ENCODE measurements around the gene DSTN. TPM values are rescaled to one million over a fixed set of nuclear protein-coding genes. Genes with fewer than 3 reads are reported as not detected.

The DSTN gene
- total RNA-seq, 1 donor from 2014 or later: 233 TPM

DNA sequence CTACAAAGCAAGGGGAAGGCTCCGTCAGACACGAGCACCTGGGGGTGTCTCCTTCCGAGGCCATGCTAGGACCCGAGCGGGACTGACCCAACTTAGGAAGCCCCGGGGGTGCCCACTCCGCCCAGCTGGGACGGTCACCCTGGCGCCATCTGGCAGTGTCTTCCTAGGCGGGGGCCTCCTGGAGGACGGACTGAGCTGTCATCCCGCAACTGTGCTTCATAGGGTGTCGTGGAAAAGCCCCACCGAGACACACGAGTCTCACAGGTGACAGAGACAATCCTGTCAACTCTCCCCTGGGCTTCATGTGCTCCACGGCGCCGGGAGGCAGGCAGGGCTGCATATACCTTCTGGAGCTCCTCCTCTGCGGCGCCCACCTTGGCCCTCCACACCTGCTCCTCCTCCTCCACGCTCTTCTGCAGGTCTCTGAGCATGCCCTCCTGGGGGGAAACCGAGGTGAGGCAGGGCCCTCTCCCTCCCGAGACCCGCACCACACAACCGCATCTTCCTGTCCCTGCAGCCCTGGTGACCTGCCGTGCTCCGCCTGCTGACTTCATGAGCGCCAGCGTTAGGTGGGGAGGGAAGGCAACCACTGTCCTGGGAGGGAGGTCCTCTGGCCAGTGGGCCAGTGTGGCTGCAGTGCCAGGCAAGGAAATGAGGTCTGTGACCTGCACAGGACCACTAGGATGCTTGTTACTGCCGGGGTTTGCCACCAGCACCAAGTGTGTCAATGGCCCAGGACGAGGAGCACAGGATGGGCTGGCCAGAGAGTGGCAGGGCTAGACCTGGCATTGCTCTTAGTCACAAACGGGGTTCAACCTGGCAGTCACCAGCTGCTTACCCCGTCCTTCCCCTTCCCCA, 50.7 kb downstream of the DSTN start:
- Mint-ChIP-seq H3K36me3 (ENCODE audit: unreplicated experiment) (no peaks in the 10 kb centered on the region), H3K27ac (ENCODE audit: unreplicated experiment) (no peak overlapping the region), H3K4me1 (ENCODE audit: low read depth, unreplicated experiment) (peaks cover 10% of the 10 kb centered on the region), H3K27me3 (ENCODE audit: unreplicated experiment) (peaks cover 3% of the 10 kb centered on the region), H3K9me3 (ENCODE audit: unreplicated experiment) (peaks cover 1% of the 10 kb centered on the region), H3K4me3 (ENCODE audit: unreplicated experiment) (no peak overlapping the region)
- TF ChIP-seq, protein P1, sequence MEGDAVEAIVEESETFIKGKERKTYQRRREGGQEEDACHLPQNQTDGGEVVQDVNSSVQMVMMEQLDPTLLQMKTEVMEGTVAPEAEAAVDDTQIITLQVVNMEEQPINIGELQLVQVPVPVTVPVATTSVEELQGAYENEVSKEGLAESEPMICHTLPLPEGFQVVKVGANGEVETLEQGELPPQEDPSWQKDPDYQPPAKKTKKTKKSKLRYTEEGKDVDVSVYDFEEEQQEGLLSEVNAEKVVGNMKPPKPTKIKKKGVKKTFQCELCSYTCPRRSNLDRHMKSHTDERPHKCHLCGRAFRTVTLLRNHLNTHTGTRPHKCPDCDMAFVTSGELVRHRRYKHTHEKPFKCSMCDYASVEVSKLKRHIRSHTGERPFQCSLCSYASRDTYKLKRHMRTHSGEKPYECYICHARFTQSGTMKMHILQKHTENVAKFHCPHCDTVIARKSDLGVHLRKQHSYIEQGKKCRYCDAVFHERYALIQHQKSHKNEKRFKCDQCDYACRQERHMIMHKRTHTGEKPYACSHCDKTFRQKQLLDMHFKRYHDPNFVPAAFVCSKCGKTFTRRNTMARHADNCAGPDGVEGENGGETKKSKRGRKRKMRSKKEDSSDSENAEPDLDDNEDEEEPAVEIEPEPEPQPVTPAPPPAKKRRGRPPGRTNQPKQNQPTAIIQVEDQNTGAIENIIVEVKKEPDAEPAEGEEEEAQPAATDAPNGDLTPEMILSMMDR (IDR thresholded peaks at IDR 0.05; ENCODE audit: partially characterized antibody, unreplicated experiment): no peak
- no peak for DNase-seq

DNA sequence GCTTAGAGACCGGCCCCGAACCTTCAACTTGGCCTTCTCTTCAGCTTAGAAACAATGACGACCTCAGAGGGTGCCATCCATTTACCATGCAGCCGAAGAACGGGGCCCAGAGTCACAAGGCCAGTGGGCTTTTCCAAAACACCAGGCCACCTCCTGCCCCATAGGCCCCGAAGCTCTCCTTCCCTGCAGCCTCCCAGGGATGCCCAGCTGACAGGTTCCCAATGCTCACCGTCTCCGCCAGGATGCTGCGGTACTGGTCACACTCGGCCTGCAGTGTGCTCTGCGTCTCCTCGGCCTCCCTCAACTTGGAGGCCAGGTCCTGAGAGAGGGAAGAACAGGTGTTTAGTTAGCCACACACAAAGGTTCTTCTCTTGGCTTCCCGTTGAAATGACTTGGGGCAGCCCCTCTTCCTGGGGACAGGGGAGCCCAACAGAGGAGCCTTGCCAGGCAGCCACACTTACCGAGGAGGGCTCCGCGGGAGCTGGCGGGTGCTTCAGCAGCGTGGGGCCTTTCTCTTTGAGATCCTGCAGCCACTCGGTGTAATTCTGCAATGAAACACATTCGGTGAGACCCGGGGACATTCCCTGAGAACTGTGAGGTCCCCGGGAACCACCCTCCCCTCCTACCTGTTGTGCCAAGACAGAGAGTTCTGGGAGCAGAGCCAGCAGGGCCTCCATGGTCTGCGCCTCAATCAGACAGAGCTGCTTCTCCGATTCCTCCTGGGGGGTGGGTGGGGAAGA, 51.5 kb downstream of the DSTN start:
- H3K9me3 Mint-ChIP-seq (ENCODE audit: unreplicated experiment): peaks cover 5% of the 10 kb centered on the region
- no peak overlapping the region for H3K4me3 Mint-ChIP-seq (ENCODE audit: unreplicated experiment)
- H3K27ac Mint-ChIP-seq (ENCODE audit: unreplicated experiment): no peak overlapping the region
- TF ChIP-seq, protein P1 (IDR thresholded peaks at IDR 0.05; ENCODE audit: partially characterized antibody, unreplicated experiment): no peak
- peaks cover 16% of the 10 kb centered on the region for H3K4me1 Mint-ChIP-seq (ENCODE audit: low read depth, unreplicated experiment)
- DNase-seq: no peak
- peaks cover 7% of the 10 kb centered on the region for H3K27me3 Mint-ChIP-seq (ENCODE audit: unreplicated experiment)
- H3K36me3 Mint-ChIP-seq (ENCODE audit: unreplicated experiment): peaks cover 5% of the 10 kb centered on the region

DNA sequence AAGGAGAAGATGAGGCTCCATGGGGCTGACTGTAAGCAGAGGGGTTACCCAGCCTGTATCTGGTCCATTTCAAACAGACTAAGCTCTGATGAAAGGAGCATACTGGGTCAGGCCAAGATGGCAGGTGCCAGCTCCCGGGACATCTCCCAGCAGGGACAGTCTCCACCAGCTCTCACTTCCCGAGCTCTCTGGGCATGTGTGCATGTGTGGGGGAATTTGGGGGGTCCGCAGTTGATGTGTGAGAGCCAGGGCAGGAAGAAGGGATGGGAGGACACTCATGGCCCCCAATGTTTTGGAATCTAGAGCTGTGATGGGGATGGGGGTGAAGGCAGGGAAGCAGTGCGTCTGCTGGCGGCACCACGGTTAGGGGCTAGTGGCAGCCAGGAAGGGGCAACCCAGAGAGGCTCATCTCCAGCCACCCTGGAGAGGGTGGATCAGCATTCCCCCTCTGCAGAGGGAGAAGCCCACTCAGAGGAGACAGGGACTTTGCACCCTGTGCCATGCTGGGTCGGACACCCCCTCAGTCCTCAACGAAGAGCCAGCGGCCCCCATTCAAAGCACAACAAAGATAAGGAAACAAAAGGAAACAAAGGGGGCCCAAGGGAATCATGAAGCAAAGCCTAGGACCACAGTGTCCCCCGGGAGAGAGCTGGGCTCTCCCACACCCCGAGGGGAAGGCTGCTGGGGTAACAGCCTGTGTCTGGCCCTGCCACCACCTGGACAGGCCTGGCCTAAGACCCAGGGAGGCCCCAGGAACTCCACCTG, 52.4 kb downstream of the DSTN start:
- no peak for DNase-seq

DNA sequence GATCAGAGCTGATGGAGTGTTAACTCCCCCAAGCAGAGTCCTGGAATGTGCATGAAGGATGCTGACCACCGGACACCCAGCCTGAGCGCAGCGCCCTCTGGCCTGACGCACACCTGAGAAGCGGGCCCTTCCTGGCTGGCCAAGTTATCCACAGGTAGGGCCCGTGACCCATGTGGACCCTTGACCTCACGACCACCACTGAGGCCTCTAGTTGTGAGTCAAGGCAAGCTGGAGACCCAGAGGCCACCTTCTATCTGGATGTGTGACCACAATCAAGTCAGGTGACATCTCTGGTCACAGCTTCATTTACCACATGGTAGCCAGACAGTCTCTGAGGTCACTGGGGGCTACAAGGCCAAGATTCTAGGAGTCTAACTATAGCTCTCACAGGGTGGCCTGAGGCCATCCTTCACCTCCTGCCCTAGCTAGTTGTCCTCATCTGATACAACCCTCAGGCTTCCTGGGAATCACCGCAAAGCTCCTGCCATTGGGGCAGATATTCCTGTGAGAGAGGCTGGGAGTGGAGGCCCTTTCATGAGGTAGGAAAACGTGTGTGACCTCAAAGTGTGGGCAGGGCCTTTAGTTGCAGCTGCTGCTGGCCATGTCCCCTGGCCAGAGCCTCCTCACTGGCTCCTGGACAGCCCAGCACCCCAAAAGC, 53.1 kb downstream of the DSTN start:
- no peak overlapping the region for H3K27ac Mint-ChIP-seq (ENCODE audit: unreplicated experiment)
- H3K9me3 Mint-ChIP-seq (ENCODE audit: unreplicated experiment): peaks cover 5% of the 10 kb centered on the region
- DNase-seq: no peak
- peaks cover 5% of the 10 kb centered on the region for H3K27me3 Mint-ChIP-seq (ENCODE audit: unreplicated experiment)
- TF ChIP-seq, protein P1 (IDR thresholded peaks at IDR 0.05; ENCODE audit: partially characterized antibody, unreplicated experiment): no peak
- H3K4me1 Mint-ChIP-seq (ENCODE audit: low read depth, unreplicated experiment): peaks cover 20% of the 10 kb centered on the region
- no peak overlapping the region for H3K4me3 Mint-ChIP-seq (ENCODE audit: unreplicated experiment)
- peaks cover 5% of the 10 kb centered on the region for H3K36me3 Mint-ChIP-seq (ENCODE audit: unreplicated experiment)

More for the DNA sequence above, 52.4 kb downstream of the DSTN start:
- H3K36me3 Mint-ChIP-seq (ENCODE audit: unreplicated experiment): peaks cover 5% of the 10 kb centered on the region
- peaks cover 4% of the 10 kb centered on the region for H3K27me3 Mint-ChIP-seq (ENCODE audit: unreplicated experiment)
- no peak overlapping the region for H3K27ac Mint-ChIP-seq (ENCODE audit: unreplicated experiment)
- peaks cover 16% of the 10 kb centered on the region for H3K4me1 Mint-ChIP-seq (ENCODE audit: low read depth, unreplicated experiment)
- TF ChIP-seq, protein P1 (IDR thresholded peaks at IDR 0.05; ENCODE audit: partially characterized antibody, unreplicated experiment): no peak
- H3K9me3 Mint-ChIP-seq (ENCODE audit: unreplicated experiment): peaks cover 5% of the 10 kb centered on the region
- no peak overlapping the region for H3K4me3 Mint-ChIP-seq (ENCODE audit: unreplicated experiment)

All from glutamatergic neuron (in vitro differentiated cells).